ENCODE data around the gene MAP3K7CL. TPM values are rescaled to one million over a fixed set of nuclear protein-coding genes. Genes with fewer than 3 reads are reported as not detected.

The MAP3K7CL gene
- total RNA-seq, 2 donors from 2014 or later: 1.3 TPM; not detected in 1

- H3K9ac ChIP-seq (ENCODE audit: extremely low read depth, low read length, poor library complexity, severe bottlenecking): no peak overlapping the region
- 83 to 96% methylated on average over 1 to 2 of the region's 2 CpGs for WGBS, 2 experiments (ENCODE audit: insufficient coverage in 1 of 2, insufficient read length in 1 of 2)
- H3K4me1 Mint-ChIP-seq: peaks cover 4% of the 10 kb centered on the region
- no peaks in the 10 kb centered on the region for H3K36me3 Mint-ChIP-seq (ENCODE audit: low read depth)
- no peaks in the 10 kb centered on the region for H3K4me1 ChIP-seq (ENCODE audit: control insufficient read depth, insufficient read depth, low read length)
- H3K27ac ChIP-seq (ENCODE audit: low read depth, low read length): no peak overlapping the region
- no peaks in the 10 kb centered on the region for H3K9me3 Mint-ChIP-seq
- no peak overlapping the region for H3K27ac Mint-ChIP-seq
- no peaks in the 10 kb centered on the region for H3K27me3 Mint-ChIP-seq (ENCODE audit: insufficient read depth)
- no peak overlapping the region for H3K4me3 Mint-ChIP-seq
- no peak for TF ChIP-seq CTCF (conservative IDR thresholded peaks at IDR 0.05)
- no peaks in the 10 kb centered on the region for H3K36me3 ChIP-seq (ENCODE audit: control insufficient read depth, insufficient read depth, low read length)
- no peaks in the 10 kb centered on the region for H3K27me3 ChIP-seq (ENCODE audit: control insufficient read depth, insufficient read depth, low read length, poor library complexity, severe bottlenecking)
- no peak for DNase-seq
- no peaks in the 10 kb centered on the region for H3K9me3 ChIP-seq (ENCODE audit: control insufficient read depth, low read length)
- no peak overlapping the region for H3K4me3 ChIP-seq (ENCODE audit: low read length)
Measured at GRCh38 chr21:29102791-29103257, 27.6 kb upstream of the MAP3K7CL start.

- Histone ChIP-seq H3K36me3 (ENCODE audit: control insufficient read depth, insufficient read depth, low read length) (no peaks in the 10 kb centered on the region), H3K9ac (ENCODE audit: extremely low read depth, low read length, poor library complexity, severe bottlenecking) (no peak overlapping the region), H3K4me1 (ENCODE audit: control insufficient read depth, insufficient read depth, low read length) (no peaks in the 10 kb centered on the region), H3K4me3 (ENCODE audit: low read length) (no peak overlapping the region), H3K27ac (ENCODE audit: low read depth, low read length) (no peak overlapping the region), H3K9me3 (ENCODE audit: control insufficient read depth, low read length) (no peaks in the 10 kb centered on the region), H3K27me3 (ENCODE audit: control insufficient read depth, insufficient read depth, low read length, poor library complexity, severe bottlenecking) (no peaks in the 10 kb centered on the region)
- Mint-ChIP-seq H3K4me1 (peaks cover 8% of the 10 kb centered on the region), H3K9me3 (no peaks in the 10 kb centered on the region), H3K36me3 (ENCODE audit: low read depth) (no peaks in the 10 kb centered on the region), H3K27me3 (ENCODE audit: insufficient read depth) (no peaks in the 10 kb centered on the region), H3K27ac (no peak overlapping the region), H3K4me3 (no peak overlapping the region)
- no peak for DNase-seq
- WGBS, 2 experiments (ENCODE audit: insufficient coverage in 1 of 2, insufficient read length in 1 of 2): 78 to 88% methylated on average over 5 to 7 of the region's 7 CpGs
- no peak for TF ChIP-seq CTCF (conservative IDR thresholded peaks at IDR 0.05)
Measured at GRCh38 chr21:29104239-29104708, 26.2 kb upstream of the MAP3K7CL start.

- Histone ChIP-seq H3K27ac (ENCODE audit: low read depth, low read length) (no peak overlapping the region), H3K4me3 (ENCODE audit: low read length) (no peak overlapping the region), H3K4me1 (ENCODE audit: control insufficient read depth, insufficient read depth, low read length) (no peaks in the 10 kb centered on the region), H3K9ac (ENCODE audit: extremely low read depth, low read length, poor library complexity, severe bottlenecking) (no peak overlapping the region), H3K9me3 (ENCODE audit: control insufficient read depth, low read length) (no peaks in the 10 kb centered on the region), H3K27me3 (ENCODE audit: control insufficient read depth, insufficient read depth, low read length, poor library complexity, severe bottlenecking) (no peaks in the 10 kb centered on the region), H3K36me3 (ENCODE audit: control insufficient read depth, insufficient read depth, low read length) (no peaks in the 10 kb centered on the region)
- DNase-seq: no peak
- Mint-ChIP-seq H3K27me3 (ENCODE audit: insufficient read depth) (no peaks in the 10 kb centered on the region), H3K27ac (no peak overlapping the region), H3K36me3 (ENCODE audit: low read depth) (no peaks in the 10 kb centered on the region), H3K4me1 (peaks cover 13% of the 10 kb centered on the region), H3K9me3 (no peaks in the 10 kb centered on the region), H3K4me3 (no peak overlapping the region)
- TF ChIP-seq CTCF (conservative IDR thresholded peaks at IDR 0.05): no peak
- WGBS, 2 experiments (ENCODE audit: insufficient coverage in 1 of 2, insufficient read length in 1 of 2): 88 to 93% methylated on average over 2 to 3 of the region's 3 CpGs
Measured at GRCh38 chr21:29105218-29105617, 25.2 kb upstream of the MAP3K7CL start.

Data from endodermal cell (in vitro differentiated cells).